NK-92 (cell line): ENCODE measurements around the gene SPATA12.

Experiments used
- DNase-seq: peaks from one replicate; lab custom pipeline; 2025; ENCODE audit not compliant: unreplicated experiment; lab: John Stamatoyannopoulos, UW

SPATA12 gene, protein sequence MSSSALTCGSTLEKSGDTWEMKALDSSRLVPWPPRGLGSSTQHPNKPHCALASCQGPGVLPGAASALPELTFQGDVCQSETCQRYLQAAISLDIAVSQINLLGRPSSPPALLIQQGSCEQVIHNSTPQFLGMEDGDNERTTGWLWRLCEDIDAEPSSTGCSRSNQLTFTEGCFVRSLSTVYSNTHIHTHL

DNA sequence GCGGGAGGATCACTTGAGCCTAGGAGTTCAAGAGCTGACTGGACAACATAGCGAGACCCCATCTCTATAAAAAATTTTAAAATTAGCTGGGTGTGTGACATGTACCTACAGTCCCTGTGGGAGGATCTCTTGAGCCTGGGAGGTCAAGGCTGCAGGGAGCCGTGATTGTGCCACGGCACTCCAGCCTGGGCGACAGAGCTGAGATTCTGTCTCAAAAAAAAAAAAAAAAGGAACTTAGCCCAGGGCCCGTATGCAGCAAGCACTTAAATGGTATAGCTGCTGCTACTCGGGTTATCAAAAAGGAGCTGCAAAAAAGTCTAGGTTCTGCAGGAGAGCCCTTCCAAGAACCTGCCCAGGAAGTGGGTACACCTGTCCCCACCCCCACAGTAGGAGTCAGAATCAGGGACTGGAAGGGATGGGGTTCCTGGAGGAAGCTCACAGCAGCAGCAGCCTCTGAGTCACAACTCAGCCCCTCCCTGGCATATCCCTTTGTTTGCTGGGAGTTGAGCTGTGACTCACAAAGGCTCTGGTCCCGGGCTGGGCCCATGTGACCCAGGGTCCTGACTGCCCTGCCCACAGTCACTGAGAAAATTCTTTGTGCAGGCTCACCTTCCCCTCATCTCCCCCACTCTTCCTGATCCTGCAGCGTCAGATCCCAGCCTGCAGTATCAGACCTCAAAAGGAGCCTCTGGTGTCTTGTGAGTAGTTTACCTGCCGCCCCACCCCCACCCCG is at the start of gene SPATA12:
TSS of gene SPATA12 (plus strand) at position 576 of the 733 bp plus-strand sequence. CDS start 13,031 bp downstream, outside the sequence.
- no peak for DNase-seq

DNA sequence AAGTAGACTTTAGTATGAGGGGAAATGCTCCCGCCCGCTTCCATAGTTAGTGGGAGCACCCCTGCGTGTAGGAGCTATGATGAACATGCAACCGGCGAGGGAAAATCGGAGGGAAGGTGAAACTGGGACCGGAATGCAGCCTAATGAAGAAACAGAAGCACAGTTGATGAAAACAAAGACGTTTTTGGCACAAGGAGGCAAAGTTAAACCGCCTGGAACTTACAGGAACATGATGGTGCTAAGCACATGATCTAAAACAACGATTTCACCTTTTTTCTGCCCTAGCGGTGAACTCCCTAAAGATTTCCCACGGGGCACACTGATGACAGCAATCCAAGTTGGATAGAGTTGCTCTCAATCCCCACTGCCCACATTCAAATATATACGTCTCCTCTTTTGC is 49.4 kb upstream of the SPATA12 start:
- DNase-seq = no peak

DNA sequence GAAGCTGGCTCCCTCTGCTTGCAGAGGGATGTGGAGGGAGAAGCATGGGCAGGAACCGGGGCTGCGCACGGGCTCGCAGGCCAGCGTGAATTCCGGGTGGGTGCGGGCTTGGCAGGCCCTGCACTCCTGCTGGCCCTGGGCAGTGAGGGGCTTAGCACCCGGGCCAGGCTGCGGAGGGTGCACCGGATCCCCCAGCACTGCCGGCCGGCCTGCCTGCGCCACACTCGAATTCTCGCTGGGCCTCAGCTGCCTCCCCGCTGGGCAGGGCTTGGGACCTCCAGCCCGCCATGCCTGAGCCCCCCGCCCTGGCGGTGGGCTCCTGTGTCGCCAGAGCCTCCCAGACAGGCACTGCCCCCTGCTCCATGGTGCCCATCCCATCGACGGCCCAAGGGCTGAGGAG is 47.6 kb upstream of the SPATA12 start:
- no peak for DNase-seq

DNA sequence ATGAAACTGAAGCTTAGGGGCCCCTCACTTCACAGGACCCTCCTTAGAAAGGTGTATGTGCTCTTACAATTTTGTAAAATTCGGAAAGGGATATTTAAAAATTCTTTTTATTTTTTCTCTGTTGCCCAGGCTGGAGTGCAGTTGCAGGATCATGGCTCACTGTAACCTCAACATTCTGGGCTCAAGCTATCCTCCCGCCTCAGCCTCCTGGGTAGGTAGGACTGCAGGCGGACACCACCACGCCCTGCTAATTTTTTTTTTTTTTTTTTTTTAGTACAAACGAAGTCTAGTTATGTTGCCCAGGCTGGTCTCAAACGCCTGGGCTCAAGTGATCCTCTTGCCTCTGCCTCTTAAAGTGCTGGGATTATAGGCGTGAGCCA is 45.1 kb upstream of the SPATA12 start:
- no peak for DNase-seq

DNA sequence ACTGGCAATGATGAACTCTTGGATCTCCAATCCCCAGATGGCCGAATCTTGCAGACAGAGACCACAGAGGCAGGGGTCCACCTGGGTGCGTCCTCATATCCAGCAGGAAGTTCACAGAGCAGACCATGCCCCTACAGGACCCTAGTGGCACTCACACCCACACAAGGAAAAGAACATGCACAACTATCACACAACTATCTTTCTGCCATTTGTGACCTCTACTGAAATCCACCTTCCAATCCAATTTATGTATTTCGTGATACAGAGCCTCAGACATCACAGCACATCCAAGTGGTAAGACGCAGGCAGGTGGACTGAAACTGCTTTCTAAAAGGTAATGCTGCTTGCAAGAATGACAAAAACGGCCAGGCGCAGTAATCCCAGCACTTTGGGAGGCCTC is 44.6 kb upstream of the SPATA12 start:
- DNase-seq = no peak

DNA sequence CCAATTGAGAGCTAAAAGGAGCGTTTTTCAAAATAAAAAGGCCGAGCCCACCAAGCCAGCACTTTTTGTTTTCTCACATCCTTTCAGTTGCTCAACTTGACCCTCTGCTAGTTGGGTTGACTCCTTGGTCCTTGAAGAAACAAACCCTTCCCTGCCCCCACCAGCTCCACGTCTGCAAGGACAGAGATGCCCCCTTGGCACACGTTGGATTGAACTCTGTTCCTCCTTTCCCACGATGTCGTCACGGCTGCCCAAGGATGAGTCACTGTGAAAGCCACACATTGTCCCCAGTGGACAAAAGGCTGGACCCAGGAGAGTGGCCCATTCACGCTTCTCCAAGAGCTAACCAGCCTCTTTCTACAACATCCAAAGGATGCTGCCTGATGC is 43.0 kb upstream of the SPATA12 start:
- DNase-seq = no peak

DNA sequence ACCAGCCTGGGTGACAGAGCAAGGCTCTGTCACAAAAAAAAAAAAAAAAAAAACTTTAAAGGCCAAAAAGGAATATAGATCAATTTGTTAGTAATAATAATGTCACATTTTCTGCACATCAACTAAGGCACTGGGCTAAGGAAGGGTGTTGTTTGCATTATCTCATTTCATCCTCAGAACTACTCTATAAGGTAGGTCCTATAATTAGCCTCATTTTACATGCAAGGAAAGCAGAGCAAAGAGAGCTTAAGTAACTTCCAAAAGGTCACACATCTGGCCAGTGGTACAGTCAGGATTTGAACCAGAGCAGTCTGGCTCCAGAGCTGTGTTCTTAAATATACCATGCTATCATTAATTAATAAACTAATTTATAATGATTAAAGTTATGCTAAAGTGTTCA is 42.2 kb upstream of the SPATA12 start:
- no peak for DNase-seq

DNA sequence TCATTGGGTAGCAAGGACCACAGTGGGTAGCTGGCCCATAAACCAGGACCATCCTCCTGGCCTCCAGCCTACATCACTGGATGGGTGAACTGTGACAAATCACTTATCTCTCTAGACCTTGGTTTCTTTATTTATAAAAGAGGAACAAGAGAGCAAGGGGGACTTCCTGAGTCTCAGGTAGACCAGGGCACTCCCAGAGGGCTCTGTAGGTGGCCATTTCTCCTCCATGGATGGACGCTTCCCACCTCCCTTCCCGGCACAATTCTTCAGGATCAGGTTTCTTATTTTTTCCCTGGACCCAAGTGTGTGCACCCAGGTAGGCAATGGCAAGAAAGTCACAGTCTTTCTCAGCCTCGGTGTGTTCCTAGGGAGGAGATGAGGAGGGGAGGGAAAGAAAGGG is 41.4 kb upstream of the SPATA12 start:
- DNase-seq = no peak

DNA sequence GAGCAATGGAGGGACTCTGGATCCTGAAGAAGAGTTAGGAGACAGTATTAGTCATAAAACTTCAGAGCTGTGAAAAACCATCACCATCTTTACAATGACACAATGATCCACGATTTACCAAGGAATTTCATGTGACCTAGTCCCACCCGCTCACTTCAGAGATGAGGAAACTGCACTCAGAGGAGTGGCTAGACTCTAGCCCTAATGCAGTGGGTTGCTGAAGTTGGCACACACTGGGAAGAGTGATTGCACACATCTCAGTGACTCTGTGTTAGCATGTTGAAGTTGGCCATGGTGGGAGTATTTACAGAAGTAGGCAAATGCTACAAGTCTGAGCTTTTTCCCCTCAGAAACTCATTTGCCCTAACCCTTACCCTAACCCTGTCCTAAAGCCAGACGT is 35.2 kb upstream of the SPATA12 start:
- DNase-seq = no peak

DNA sequence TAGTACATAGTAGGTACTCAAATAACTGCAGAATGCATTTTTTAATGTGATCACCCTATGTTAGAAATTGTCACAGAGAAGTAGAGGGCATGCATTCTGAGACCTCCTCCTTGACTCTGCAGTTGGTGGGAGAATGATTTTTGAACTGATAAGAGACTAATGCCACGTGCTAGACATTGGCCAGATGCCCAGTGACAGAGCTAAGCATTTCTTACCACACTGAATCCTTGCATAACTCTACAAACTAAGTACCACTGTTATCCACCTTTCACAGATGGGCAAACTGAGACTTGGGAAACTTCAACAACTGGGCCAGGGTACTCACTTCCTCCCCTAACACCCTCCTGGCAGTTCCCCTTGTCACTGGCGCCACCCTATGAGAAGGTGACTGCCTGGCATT is 33.5 kb upstream of the SPATA12 start:
- DNase-seq = no peak

DNA sequence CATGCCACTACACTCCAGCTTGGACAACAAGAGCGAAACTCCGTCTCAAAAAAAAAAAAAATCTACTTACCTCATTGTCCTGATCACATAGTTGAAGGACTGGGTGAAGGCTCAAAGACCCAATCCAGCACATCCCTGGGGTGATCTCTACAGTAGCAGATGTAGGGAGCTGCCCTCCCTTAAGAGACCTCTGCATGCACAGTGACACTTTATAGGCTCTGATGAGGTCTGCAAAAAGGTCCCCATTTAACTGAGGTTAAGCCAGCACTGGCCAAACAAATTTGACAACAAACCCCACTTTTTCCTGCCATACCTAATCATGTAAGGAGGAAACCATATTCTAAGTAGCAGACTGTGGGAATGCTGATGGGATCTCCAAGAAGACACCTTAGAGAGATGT is 31.1 kb upstream of the SPATA12 start:
- no peak for DNase-seq

DNA sequence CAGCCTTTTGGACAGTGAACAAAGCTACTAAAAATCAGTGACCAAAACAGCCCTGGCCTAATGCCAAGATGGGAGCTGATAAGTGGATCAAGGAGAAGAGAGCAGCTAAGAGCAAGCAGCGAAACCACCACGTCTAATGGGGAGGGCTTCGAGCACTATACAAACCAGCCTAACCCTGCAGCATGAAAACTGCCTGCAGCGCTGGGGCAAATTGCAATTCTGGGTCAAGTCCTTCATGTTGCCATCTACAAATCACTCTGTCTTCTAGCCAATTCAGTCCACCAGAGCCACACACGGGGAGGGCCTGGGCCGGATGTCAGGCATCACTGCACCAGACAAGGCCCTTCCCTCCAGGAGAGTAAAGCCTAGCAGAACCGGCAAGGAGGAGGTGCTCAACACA is 30.5 kb upstream of the SPATA12 start:
- DNase-seq = no peak

DNA sequence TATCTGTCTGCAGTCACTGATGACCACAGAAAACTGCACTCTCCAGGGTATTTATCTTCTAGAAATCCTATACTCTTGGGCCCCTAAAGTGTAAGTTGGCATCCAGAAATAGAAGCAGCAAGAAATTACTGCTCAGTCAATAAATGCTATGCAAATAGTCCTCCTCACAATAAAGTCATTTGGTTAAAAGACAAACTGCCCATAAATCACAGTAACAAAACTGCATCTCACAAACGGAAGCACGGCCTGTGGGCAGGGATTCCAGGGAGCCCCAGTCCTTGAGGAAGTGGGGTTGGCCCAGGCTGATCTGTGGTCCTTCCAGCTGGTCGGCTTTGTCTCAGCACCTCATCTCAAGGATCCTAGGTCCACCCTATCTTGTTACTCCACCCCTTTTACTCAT is 29.7 kb upstream of the SPATA12 start:
- DNase-seq = no peak

DNA sequence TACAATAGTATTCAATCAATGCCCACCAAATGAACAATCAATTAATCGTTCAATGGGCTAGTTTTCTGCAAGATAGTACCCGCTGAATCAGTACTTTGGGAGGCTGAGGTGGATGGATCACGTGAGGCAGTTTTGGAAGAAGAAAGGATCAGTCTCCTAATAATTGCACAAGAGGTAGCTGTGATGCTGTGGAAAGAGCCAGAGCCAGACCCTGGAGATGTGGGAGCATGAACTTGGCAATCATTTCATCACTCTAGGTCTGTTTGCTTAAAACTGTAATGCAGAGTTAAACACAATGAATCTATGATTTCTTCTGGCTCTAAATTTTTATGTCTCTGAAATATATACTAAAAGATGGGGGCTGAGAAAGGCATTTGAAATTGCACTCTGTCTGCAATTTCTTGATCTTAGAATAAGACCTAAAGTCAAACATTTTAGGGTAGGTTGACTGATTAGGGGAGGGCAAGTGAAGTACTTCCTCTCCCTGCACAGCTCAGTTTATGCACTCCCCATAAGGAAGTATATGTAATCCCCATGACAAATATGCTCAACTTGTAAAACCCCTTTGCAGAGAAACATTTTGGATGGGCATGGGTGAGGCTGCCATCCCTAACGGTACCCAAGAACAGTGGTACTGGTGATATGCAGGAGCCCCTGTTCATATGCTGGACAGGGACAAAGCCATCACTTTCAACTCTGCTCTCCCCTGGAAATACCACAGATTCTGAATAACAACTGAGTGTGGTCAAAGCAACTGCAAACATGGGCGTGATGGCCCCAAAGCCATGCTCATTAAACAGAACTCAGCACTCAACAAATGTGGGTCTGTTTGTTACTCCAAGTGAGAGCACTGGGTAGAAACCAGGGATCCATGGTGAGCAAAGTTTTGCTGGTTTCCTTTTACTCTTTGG is 28.6 kb upstream of the SPATA12 start:
- no peak for DNase-seq

DNA sequence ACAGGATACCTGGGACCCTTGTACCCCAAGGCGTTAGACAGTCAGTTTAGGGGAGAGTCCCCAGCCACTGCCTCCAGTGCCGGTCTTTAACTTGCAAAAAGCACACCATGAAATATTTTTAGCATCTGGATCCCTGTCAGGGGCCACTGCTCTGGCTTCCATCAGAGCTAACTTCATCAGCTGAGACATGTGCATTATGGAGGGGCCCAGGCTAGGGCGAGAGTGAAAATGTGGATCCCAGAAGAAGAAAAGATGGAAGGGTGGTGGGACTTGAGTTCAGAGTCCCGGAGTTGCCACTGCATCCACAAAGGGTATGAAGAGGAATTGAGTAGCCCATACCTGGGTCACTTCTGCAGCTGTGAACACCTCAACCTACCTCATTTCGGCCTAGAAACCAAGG is 23.5 kb upstream of the SPATA12 start:
- no peak for DNase-seq

DNA sequence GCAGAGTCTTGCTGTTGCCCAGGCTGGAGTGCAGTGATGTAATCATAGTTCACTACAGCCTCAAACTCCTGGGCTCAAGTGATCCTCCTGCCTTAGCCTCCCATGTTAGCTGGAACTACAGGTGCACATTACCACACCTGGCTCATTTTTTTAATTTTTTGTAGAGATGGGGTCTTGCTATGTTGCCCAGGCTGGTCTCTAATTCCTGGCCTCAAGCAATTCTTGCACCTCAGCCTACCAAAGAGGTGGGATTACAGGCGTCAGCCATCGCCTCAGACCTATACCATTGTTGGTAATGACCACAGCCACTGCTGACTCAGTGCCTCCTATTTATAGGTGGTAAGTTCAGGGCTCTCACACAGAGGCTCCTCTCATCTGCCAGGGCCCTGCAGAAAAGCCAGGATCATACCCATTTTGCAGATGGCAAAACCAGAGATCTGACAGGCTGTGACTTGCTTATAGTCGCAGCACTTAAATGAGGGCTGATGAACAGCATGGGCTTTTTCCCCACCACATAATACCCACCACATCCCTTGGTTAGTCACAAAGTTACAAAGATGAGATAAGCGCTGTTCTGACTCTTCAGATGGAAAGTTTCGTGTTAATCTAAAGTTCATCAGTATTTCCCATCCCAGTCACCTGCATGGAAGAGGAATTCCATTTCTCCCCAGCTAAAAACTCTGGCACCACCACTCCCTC is 21.8 kb upstream of the SPATA12 start:
- DNase-seq = no peak

DNA sequence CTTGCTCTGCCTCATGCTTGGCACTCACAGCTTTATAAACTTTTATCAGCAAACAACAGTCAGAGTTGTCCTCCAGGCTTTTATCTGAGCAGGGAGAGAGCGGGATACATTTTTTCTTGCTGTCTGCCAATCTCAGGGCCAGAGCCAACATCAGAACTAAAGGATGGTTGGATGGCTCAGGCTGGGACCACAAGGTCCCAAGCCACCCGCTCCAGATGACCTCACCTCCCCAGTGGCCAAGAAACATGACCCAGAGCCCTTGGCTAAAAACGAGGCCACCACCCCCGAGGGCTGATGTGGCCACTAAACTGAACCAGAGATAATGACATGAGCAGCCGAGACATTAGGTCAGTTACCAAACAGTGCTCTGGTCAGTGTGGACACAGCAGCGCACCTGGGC is 18.8 kb upstream of the SPATA12 start:
- no peak for DNase-seq

DNA sequence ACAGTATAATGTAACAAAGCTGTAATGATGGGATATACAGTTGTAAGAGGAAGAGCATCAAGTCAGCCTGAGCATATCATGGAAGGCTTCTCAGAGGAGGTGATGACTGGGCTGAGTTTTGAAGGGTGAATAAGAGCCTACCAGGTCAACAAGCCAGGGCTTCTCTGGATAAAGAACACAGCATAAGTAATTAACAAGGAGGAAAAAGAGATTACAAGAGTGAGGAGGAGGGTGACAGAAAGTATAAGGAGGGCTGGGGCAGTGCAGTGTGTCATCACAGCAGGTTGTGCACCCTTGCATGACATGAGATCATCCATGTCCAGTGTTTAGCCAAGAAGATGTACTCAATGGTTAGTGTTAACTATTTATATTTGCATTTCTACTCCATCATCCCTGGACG is 16.9 kb upstream of the SPATA12 start:
- DNase-seq = no peak

DNA sequence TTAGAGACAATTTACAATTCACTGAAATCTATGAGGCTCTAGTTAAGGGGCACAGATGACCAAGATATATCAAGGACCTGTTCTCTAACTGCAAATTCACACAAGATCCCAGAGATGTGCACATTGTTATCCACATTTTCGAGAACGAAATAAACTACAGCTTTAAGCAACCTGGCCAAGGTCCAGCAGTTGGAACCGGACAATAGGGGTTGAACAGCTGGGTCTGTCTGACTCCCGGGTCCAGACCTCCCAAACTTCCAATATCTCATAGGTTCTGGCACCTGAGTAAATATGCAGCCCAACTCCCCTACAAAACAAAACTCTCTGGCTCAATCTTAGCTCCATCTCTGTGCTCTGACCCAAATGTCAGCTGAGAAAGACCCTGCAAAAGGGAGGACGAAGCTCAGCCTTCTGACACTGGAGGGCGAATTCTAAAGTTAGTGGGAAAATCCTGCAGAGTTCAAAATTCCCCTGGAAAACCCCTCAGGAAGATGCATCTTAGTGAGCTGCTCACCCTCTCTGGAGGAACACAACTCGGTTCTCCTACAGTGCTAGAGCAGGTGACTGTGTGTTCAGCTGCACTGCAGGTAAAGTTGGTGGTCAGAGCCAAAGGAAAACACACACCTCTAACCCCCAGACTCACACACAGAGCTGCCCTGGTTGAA is 14.2 kb upstream of the SPATA12 start:
- DNase-seq = no peak

DNA sequence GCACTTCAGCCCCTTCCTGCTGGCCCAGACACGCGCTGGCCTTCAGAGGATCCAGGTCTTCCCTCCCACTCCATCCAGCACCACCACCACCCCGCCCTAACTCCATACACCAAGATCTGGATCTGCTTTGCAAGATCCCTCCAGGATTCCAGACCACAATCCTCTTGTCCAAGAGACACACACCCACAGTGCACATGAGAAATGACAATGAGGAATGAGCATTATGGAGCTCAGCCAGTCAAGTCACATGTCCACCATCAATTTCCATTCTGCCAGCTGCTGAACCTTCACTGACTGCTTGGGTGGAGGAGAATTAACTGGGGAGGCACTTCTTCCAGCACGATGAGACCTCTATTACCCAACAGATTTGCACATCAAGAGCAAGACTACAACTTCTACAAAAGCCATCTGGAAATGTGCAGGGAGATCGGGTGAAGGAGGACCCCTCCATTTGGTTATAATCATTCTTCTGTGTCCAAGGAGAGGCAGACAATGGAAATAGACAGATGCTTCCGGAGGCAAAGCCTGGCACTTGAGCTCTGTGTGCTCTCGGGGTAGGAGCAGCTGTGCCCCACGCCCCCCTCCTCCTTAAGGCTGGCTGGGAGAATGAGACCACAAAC is 12.3 kb upstream of the SPATA12 start:
- DNase-seq = no peak
